Transverse colon (tissue), 4 donors: ENCODE results near the gene ALG9. TPM values are rescaled to one million over a fixed set of nuclear protein-coding genes. Genes with fewer than 3 reads are reported as not detected.

ENCODE experiments used
- DNase-seq: peaks from one replicate; pipeline ENCODE4 v3.0.0-alpha.2; 2019
- H3K27ac ChIP-seq, 4 donors: fragments of 200-600 bp; sonication (generic); 2 replicates each; pipeline ENCODE4 v1.5.1; 2016 to 2018; ENCODE audit warnings: inconsistent platforms in 4 of 4
- H3K27me3 ChIP-seq: fragments of 200-600 bp; sonication (generic); 2 replicates; pipeline ENCODE4 v1.5.1; 2017; ENCODE audit warnings: inconsistent platforms
- H3K36me3 ChIP-seq, 4 donors: fragments of 200-600 bp; sonication (generic); 2 replicates each; pipeline ENCODE4 v1.5.1; 2017 to 2019; ENCODE audit warnings: inconsistent platforms in 4 of 4
- H3K4me1 ChIP-seq, 4 donors: fragments of 200-600 bp; sonication (generic); 2 replicates each; pipeline ENCODE4 v1.5.1; 2017 to 2020; ENCODE audit warnings: inconsistent platforms in 4 of 4
- H3K4me3 ChIP-seq, 4 donors: fragments of 200-600 bp; sonication (generic); 1 replicate in 1 of 4; 2 replicates in 3 of 4; pipeline versions ENCODE4 v1.5.1 to v1.6.1; 2017 to 2019; ENCODE audit warnings: inconsistent platforms in 4 of 4
- H3K9me3 ChIP-seq, 2 donors: fragments of 200-600 bp; sonication (generic); 2 replicates each; pipeline ENCODE4 v1.5.1; 2017 to 2019; ENCODE audit warnings: inconsistent platforms in 2 of 2
- CTCF ChIP-seq, 5 experiments: fragments of 200-600 bp in 3 of 5; fragments of 450-650 bp in 2 of 5; sonication (generic) in 3 of 5; IDR thresholded peaks; 1 replicate in 2 of 5; 2 replicates in 3 of 5; pipeline ENCODE4 v1.5.1; 2016 to 2017; ENCODE audit warnings: antibody characterized with exemption in 5 of 5, inconsistent platforms in 3 of 5, mild to moderate bottlenecking in 2 of 5, moderate library complexity in 1 of 5
- EP300 ChIP-seq: sonication (generic); formaldehyde crosslinking; IDR thresholded peaks from one replicate; pipeline ENCODE4 v1.6.1; 2017; ENCODE audit warnings: antibody characterized with exemption, low read depth
- POLR2A ChIP-seq: fragments of 450-650 bp; IDR thresholded peaks from one replicate; pipeline ENCODE4 v1.6.1; 2016; ENCODE audit warnings: antibody characterized with exemption, mild to moderate bottlenecking, moderate library complexity
- POLR2AphosphoS5 ChIP-seq, 3 donors: sonication (generic); formaldehyde crosslinking; IDR thresholded peaks; one replicate each; pipeline ENCODE4 v1.6.1; 2016; ENCODE audit warnings: antibody characterized with exemption in 3 of 3
- WGBS, 2 donors: methylation state at CpG; one replicate each; pipeline ENCODE4 v1.1.5; 2018; ENCODE audit warnings: low coverage in 1 of 2; 5-methylcytosine and 5-hydroxymethylcytosine counted together
- in situ Hi-C, 4 donors: fragments of 200-750 bp; cut with MboI; loops; one replicate each; pipeline versions ENCODE4 v1.15.0 to v1.15.1; 2017; ENCODE audit warnings: low sequenced_read_pairs in 3 of 4, low pct_ligation_motif_present in 1 of 4, low pct_unique_long_range_greater_than_20kb in 1 of 4
- intact Hi-C: fragments of 100-400 bp; cut with DNase I; formaldehyde crosslinking; loops from one replicate; pipeline ENCODE4 v1.15.1; 2023; ENCODE audit warnings: low total_unique reads
- total RNA-seq, 4 donors: library from RNA; depleted of rRNA; stranded (reverse); fragments of >200 nt; gene quantifications; one replicate each; pipeline ENCODE4 v1.1.0, GENCODE V29; 2016

ALG9 gene
- total RNA-seq, 4 donors from 2014 or later, result 18.4 to 51.1 (median 35.0) TPM

DNA sequence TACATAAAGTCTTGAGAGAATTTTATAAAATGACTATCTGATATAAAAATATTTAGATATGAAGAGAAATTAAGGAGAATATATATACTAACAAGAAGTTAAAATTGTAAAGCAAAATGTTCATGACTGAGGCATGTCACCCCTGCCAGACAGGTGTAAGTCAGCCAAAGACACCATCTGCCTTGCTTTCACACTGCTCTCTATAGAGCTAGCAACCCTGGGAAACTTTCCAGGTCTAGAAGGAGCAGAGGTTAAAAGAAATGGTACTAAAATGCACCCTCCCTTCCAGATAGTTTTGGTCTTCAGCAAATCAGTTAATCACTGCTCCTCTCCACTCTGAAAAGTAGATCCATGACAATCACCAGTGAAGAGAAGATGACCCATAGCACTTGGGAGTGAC, 121.7 kb downstream of the ALG9 start:
- Histone ChIP-seq H3K9me3 (no peaks in the 10 kb centered on the region), H3K4me1 (peaks cover 0 to 23% (median 2%) of the 10 kb centered on the region in 4 donors), H3K27me3 (no peaks in the 10 kb centered on the region), H3K4me3 (no peak overlapping the region), H3K36me3 (peaks cover 0 to 69% (median 16%) of the 10 kb centered on the region in 4 donors), H3K27ac (no peak overlapping the region)
- no peak for DNase-seq
- intact Hi-C loops (no loop called here), in situ Hi-C loops (no loop called here)
- TF ChIP-seq POLR2A (no peak), CTCF (IDR thresholded peaks at IDR 0.05) (no peak), EP300 (no peak), POLR2AphosphoS5 (IDR thresholded peaks at IDR 0.05) (no peak)

- peak overlapping the region in 3 of 4 donors; percentile 10 to 58 (median 42) for H3K27ac ChIP-seq
- H3K4me3 ChIP-seq, result no peak overlapping the region
- peaks cover 0 to 69% (median 11%) of the 10 kb centered on the region in 4 donors for H3K36me3 ChIP-seq
- no peaks in the 10 kb centered on the region for H3K27me3 ChIP-seq
- no peak for TF ChIP-seq EP300
- no peak for TF ChIP-seq POLR2AphosphoS5 (IDR thresholded peaks at IDR 0.05)
- no peak for TF ChIP-seq CTCF (IDR thresholded peaks at IDR 0.05)
- no peak for TF ChIP-seq POLR2A
- intact Hi-C loops, result no loop called here
- no peaks in the 10 kb centered on the region for H3K9me3 ChIP-seq
- in situ Hi-C loops, result no loop called here
- H3K4me1 ChIP-seq, result peaks cover 0 to 23% (median 2%) of the 10 kb centered on the region in 4 donors
- 46 to 57% methylated on average over 5 to 7 of the region's 7 CpGs for WGBS, 2 donors
- no peak for DNase-seq
Measured at GRCh38 chr11:111748035-111748804, 123.2 kb downstream of the ALG9 start.

- H3K27ac ChIP-seq, result peak overlapping the region; percentile 47 to 63 (median 54)
- H3K36me3 ChIP-seq, result peaks cover 0 to 67% (median 6%) of the 10 kb centered on the region in 4 donors
- WGBS, 2 donors, result 87 to 90% methylated on average over 5 to 6 of the region's 6 CpGs
- TF ChIP-seq CTCF (IDR thresholded peaks at IDR 0.05) (no peak), POLR2A (no peak)
- no peaks in the 10 kb centered on the region for H3K27me3 ChIP-seq
- peaks cover 0 to 23% (median 2%) of the 10 kb centered on the region in 4 donors for H3K4me1 ChIP-seq
- in situ Hi-C loops, result no loop called here
- H3K9me3 ChIP-seq, result no peaks in the 10 kb centered on the region
- DNase-seq, result no peak
- H3K4me3 ChIP-seq, result no peak overlapping the region
- intact Hi-C loops, result no loop called here
Measured at GRCh38 chr11:111745719-111746504, 125.5 kb downstream of the ALG9 start.

- intact Hi-C loops, result no loop called here
- H3K9me3 ChIP-seq, result no peaks in the 10 kb centered on the region
- peaks cover 0 to 50% (median 7%) of the 10 kb centered on the region in 4 donors for H3K36me3 ChIP-seq
- H3K27me3 ChIP-seq, result no peaks in the 10 kb centered on the region
- H3K4me3 ChIP-seq, result no peak overlapping the region
- no peak overlapping the region for H3K27ac ChIP-seq
- no peak for TF ChIP-seq CTCF (IDR thresholded peaks at IDR 0.05)
- TF ChIP-seq POLR2AphosphoS5 (IDR thresholded peaks at IDR 0.05), result no peak
- TF ChIP-seq POLR2A, result no peak
- no peak for TF ChIP-seq EP300
- H3K4me1 ChIP-seq, result peaks cover 0 to 20% (median 2%) of the 10 kb centered on the region in 4 donors
- in situ Hi-C loops, result no loop called here
- no peak for DNase-seq
- 91 to 100% methylated on average over 2 of the region's 2 CpGs for WGBS, 2 donors
Measured at GRCh38 chr11:111743700-111744099, 127.7 kb downstream of the ALG9 start.
